ENCODE data around the gene RNASE12. TPM values are rescaled to one million over a fixed set of nuclear protein-coding genes. Genes with fewer than 3 reads are reported as not detected.

RNASE12 gene
- not detected in 2 replicates for total RNA-seq

GRCh38 chr14:20591235-20591634 lies at the start of gene RNASE12:
Gene RNASE12 (minus strand): TSS chr14:20591376. CDS start chr14:20590723, 653 bp downstream.

GRCh38 chr14:20587489-20588154 lies 3.6 kb downstream of the RNASE12 start, which contains the start of gene RNASE11:
Gene RNASE11 (minus strand): TSS chr14:20588001.

GRCh38 chr14:20560961-20561360 lies 30.2 kb downstream of the RNASE12 start, which contains the start of gene RNASE9:
Gene RNASE9 (minus strand): TSS chr14:20561047.

Other genes with a start within 250 kb of the RNASE12 start
- 21.3 and 22.3 TPM in 2 replicates for gene PARP2, start 247.7 kb downstream of the RNASE12 start, total RNA-seq
- gene TEP1, start 177.9 kb downstream of the RNASE12 start, total RNA-seq, result 26.5 and 34.8 TPM in 2 replicates
- gene KLHL33, start 155.2 kb downstream of the RNASE12 start, total RNA-seq, result not detected in 2 replicates
- 39.1 and 46.2 TPM in 2 replicates for gene OSGEP, start 136.6 kb downstream of the RNASE12 start, total RNA-seq
- gene APEX1, start 136.2 kb downstream of the RNASE12 start, total RNA-seq, result 83.8 and 85.9 TPM in 2 replicates
- 17.2 and 18.4 TPM in 2 replicates for gene PIP4P1, start 129.9 kb downstream of the RNASE12 start, total RNA-seq
- 298 and 424 TPM in 2 replicates for gene PNP, start 122.0 kb downstream of the RNASE12 start, total RNA-seq
- gene RNASE10, start 85.8 kb downstream of the RNASE12 start, total RNA-seq, result not detected in 2 replicates
- not detected in 2 replicates for gene RNASE9, start 30.3 kb downstream of the RNASE12 start, total RNA-seq
- gene RNASE11, start 3.4 kb downstream of the RNASE12 start, total RNA-seq, result not detected in 2 replicates
- not detected in 2 replicates for gene OR6S1, start 50.3 kb upstream of the RNASE12 start, total RNA-seq
- 7.4 and 7.5 TPM in 2 replicates for gene RNASE4, start 93.2 kb upstream of the RNASE12 start, total RNA-seq
- 4.3 and 4.7 TPM in 2 replicates for gene ANG, start 97.4 kb upstream of the RNASE12 start, total RNA-seq
- gene EDDM3A, start 154.5 kb upstream of the RNASE12 start, total RNA-seq, result not detected in 2 replicates
- gene EDDM3B, start 177.0 kb upstream of the RNASE12 start, total RNA-seq, result not detected in 2 replicates
- gene RNASE6, start 189.9 kb upstream of the RNASE12 start, total RNA-seq, result 0.13 TPM in 1 of 2 replicates, not detected in the other
- gene RNASE1, start 211.5 kb upstream of the RNASE12 start, total RNA-seq, result 38.3 and 105 TPM in 2 replicates